NCI-H82 treated with DMSO at 0.1 percent for 48 hours (cell line): ENCODE data around the gene ASNS.

ENCODE experiments used
- DNase-seq: peaks from one replicate; lab custom pipeline; 2025; ENCODE audit not compliant: unreplicated experiment; lab: John Stamatoyannopoulos, UW

ASNS gene

DNA sequence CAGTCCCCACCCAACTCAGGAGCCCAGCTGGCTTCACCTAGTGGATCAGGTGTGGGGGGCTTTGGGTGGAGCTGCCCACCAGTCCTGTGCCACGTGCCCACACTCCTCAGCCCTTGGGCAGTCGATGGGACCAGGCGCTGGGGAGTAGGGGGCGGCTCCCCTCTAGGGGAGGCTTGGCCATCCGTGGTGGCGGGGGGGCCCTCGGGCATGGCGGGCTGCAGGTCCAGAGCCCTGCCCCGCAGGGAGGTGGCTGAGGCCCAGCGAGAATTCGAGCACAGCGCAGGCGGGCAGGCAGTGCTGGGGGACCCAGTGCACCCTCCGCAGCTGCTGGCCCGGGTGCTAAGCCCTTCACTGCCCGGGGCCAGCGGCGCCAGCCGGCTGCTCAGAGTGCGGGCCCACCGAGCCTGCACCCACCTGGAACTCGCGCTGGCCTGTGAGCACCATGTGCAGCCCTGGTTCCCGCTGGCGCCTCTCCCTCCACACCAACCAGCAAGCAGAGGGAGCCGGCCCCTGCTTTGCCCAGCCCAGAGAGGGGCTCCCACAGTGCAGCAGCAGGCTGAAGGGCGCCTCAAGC lies 29.3 kb downstream of the ASNS start:
- no peak for DNase-seq

DNA sequence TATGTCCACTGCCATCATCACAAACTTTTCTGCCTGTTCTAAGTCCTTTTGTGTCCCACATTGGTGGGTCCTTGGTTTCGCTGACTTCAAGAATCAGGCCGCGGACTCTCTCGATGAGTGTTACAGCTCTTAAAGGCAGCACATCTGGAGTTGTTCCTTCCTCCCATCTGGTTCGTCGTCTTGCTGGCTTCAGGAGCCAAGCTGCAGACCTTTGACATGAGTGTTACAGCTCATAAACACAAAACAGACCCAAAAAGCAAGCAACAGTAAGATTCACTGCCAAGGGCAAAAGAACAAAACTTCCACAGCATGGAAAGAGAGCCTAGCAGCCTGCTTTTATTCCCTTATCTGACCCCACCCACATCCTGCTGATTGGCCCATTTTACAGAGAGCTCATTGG lies 30.2 kb downstream of the ASNS start:
- DNase-seq: no peak

DNA sequence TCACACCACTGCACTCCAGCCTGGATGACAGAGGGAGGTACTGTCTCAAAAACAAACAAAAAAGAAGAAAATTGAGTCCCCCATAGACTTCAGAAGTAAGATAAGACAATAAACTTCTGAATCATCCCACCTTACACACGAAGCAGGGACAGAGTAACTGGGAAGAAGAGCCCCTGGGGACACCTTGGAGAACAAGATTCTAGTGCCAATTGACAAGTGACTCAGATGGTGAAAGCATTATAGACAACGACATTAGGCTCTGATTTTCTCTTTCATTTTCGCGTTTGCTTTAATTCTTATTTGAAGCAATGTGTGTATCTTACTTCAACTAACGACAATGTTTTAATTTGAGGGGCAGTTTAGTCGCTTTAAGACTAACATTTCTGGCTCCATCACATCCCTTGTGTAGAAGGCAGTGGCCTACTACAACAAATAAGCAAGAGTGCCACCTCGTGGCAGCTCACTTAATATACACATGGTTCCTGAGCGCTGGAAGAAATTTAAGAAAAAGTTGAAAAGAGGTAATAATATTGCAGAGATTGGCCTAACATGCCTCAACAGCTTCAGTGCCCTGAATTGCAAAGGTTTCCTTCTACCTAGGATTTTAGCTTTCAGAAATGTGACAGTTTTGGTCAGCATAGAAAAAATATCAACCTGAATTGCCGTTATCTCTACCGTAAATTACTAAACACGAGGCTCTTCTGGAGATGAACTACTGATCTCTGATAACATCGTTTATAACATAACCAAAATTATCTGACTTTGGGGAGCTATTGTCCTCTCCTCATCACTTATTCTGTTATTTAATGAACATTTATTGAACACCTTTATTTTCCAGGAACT lies 36.7 kb downstream of the ASNS start:
- DNase-seq: no peak

DNA sequence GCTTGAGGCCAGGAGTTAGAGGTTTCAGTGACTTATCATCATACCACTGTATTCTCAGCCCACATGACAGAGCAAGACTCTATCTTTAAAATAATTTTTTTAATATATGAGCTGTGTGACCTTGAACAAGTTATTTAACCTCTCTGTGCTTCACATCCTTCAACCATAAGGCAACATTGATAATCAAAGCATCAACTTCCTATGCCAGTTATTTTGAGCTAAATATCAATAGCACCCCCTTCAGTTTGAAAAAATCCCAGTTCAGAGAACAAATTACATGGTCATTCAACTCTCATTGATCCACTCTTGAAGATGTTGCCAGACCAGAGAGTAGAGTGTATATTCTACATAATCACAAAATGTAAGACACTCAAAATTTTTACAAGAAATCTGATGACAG lies 53.0 kb downstream of the ASNS start:
- no peak for DNase-seq

DNA sequence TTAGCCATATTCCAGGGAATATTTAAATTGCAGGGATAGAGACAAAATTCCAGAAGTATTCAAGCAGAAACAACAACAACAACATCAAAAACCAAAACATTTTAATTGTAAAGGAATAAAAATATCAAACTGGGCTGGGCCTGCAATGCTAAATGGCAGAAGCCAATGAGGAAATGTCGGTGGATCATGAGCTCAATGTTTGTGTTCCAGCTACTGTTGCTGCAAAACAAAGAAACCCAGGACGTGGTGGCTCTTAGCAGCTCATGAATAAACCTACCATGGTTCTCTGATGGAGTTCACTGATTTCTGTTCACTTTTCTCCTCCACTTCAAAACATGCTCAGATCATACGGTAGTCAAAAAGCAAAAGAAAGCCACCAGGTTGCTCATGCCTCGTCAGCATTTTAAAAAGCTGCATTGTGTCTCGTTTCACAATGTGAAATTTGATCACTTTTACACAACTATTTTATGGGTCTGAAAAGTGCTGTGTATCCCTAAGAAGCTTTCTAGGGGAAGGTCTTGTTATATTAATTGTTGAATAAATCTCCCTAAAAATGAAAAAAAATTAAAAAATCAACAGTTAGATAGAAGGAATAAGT lies 54.0 kb downstream of the ASNS start:
- DNase-seq: no peak
